Measurements from ENCODE around the gene LAT. TPM values are rescaled to one million over a fixed set of nuclear protein-coding genes. Genes with fewer than 3 reads are reported as not detected.
A peak's percentile ranks its signal among the peaks of the same experiment; 100 is the strongest.

Gene LAT
- total and polyA plus RNA-seq, 2 experiments from 2014 or later = 0.83 to 1.5 TPM

- no peak for DNase-seq (ENCODE audit: low read depth in 1 of 2, low spot score in 1 of 2)
- no peaks in the 10 kb centered on the region for H3K27me3 ChIP-seq
- peaks cover 3% of the 10 kb centered on the region for H3K36me3 ChIP-seq
- H3K4me1 ChIP-seq (ENCODE audit: low read depth) = no peaks in the 10 kb centered on the region
- no peak for TF ChIP-seq CTCF (IDR thresholded peaks at IDR 0.05; ENCODE audit: low read depth, low read length)
- H3K9me3 ChIP-seq (ENCODE audit: low read depth) = no peaks in the 10 kb centered on the region
- H3K27ac ChIP-seq = no peak overlapping the region
- H3K4me3 ChIP-seq = no peak overlapping the region
These were observed 3.9 kb upstream of the LAT start for GRCh38 chr16:28980929-28981328.

- peaks cover 3% of the 10 kb centered on the region for H3K36me3 ChIP-seq
- no peaks in the 10 kb centered on the region for H3K27me3 ChIP-seq
- H3K4me3 ChIP-seq = no peak overlapping the region
- TF ChIP-seq CTCF (IDR thresholded peaks at IDR 0.05; ENCODE audit: low read depth, low read length) = peak; percentile 59
- no peak overlapping the region for H3K27ac ChIP-seq
- H3K4me1 ChIP-seq (ENCODE audit: low read depth) = no peaks in the 10 kb centered on the region
- no peaks in the 10 kb centered on the region for H3K9me3 ChIP-seq (ENCODE audit: low read depth)
- no peak for DNase-seq (ENCODE audit: low read depth in 1 of 2, low spot score in 1 of 2)
These were observed 3.3 kb upstream of the LAT start for GRCh38 chr16:28981517-28981916.

GRCh38 chr16:28982418-28982817 is 2.4 kb upstream of the LAT start:
- DNase-seq (ENCODE audit: low read depth in 1 of 2, low spot score in 1 of 2) = no peak
- H3K36me3 ChIP-seq = peaks cover 3% of the 10 kb centered on the region

GRCh38 chr16:28982949-28983348 is 1.9 kb upstream of the LAT start:
- Histone ChIP-seq H3K4me3 (no peak overlapping the region), H3K4me1 (ENCODE audit: low read depth) (no peaks in the 10 kb centered on the region), H3K27me3 (no peaks in the 10 kb centered on the region), H3K9me3 (ENCODE audit: low read depth) (no peaks in the 10 kb centered on the region), H3K27ac (no peak overlapping the region), H3K36me3 (peaks cover 3% of the 10 kb centered on the region)
- TF ChIP-seq CTCF (IDR thresholded peaks at IDR 0.05; ENCODE audit: low read depth, low read length) = no peak
- DNase-seq (ENCODE audit: low read depth in 1 of 2, low spot score in 1 of 2) = no peak

More at GRCh38 chr16:28982418-28982817, 2.4 kb upstream of the LAT start:
- Histone ChIP-seq H3K4me3 (no peak overlapping the region), H3K27me3 (no peaks in the 10 kb centered on the region), H3K27ac (no peak overlapping the region), H3K4me1 (ENCODE audit: low read depth) (no peaks in the 10 kb centered on the region), H3K9me3 (ENCODE audit: low read depth) (no peaks in the 10 kb centered on the region)
- no peak for TF ChIP-seq CTCF (IDR thresholded peaks at IDR 0.05; ENCODE audit: low read depth, low read length)

GRCh38 chr16:28983644-28984043 is 1.2 kb upstream of the LAT start:
- DNase-seq (ENCODE audit: low read depth in 1 of 2, low spot score in 1 of 2) = no peak
- no peak overlapping the region for H3K27ac ChIP-seq
- peaks cover 3% of the 10 kb centered on the region for H3K36me3 ChIP-seq
- no peak for TF ChIP-seq CTCF (IDR thresholded peaks at IDR 0.05; ENCODE audit: low read depth, low read length)
- H3K9me3 ChIP-seq (ENCODE audit: low read depth) = no peaks in the 10 kb centered on the region
- no peaks in the 10 kb centered on the region for H3K27me3 ChIP-seq
- H3K4me3 ChIP-seq = no peak overlapping the region
- H3K4me1 ChIP-seq (ENCODE audit: low read depth) = no peaks in the 10 kb centered on the region

GRCh38 chr16:28984091-28984490 is 761 bp upstream of the LAT start:
- Histone ChIP-seq H3K4me1 (ENCODE audit: low read depth) (no peaks in the 10 kb centered on the region), H3K27ac (no peak overlapping the region), H3K27me3 (no peaks in the 10 kb centered on the region), H3K36me3 (peaks cover 3% of the 10 kb centered on the region), H3K4me3 (no peak overlapping the region), H3K9me3 (ENCODE audit: low read depth) (no peaks in the 10 kb centered on the region)
- no peak for TF ChIP-seq CTCF (IDR thresholded peaks at IDR 0.05; ENCODE audit: low read depth, low read length)
- no peak for DNase-seq (ENCODE audit: low read depth in 1 of 2, low spot score in 1 of 2)
